ENCODE measurements around the gene BPIFA2.
"Not testable (repeated sequence)": the region's sequence is repeated elsewhere in the genome, so short reads cannot be mapped to it uniquely, and the experiment has no call there.

BPIFA2 gene

DNA sequence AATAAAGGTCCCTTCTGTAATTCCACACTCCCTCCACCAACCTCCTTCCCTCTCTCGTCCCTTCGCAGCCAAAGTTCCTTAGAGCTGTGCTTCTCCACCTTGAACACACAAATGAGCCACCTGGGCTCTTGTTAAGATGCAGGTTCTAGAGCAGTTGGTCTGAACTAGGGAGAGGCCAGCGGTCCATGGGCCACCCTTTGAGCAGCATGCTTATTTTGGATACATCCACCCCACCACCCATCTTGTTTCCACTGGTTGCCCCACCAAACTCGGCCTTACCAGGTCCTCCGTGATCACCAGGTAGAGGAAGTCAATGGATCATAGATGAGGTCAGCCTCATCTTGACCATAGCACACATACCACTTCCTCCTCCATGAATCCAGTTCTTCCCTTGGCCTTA, 7.3 kb upstream of the BPIFA2 start:
- DNase-seq = no peak

DNA sequence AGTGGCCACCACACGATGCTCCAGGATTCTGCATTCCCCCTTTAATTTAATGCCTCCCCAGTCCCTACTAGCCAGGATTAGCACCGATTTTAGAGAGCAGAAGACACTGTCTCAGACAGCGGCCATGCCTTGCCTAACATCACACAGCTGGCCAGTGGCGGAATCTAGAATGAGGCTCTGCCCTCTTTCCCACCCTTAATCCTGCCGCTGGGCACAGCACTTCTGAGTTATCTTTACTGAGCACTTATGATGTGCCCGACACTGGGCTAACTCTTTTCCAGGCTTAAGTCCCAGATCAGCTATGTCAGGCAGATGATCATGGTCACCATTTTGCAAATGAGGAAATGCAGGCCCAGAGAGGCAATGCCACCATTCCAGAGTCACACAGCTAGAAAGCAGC, 5.6 kb upstream of the BPIFA2 start:
- DNase-seq = no peak

GRCh38 chr20:33162753-33163152, 5.2 kb upstream of the BPIFA2 start:
- no peak for DNase-seq

GRCh38 chr20:33163856-33164762, 3.9 kb upstream of the BPIFA2 start:
- no peak for DNase-seq

DNA sequence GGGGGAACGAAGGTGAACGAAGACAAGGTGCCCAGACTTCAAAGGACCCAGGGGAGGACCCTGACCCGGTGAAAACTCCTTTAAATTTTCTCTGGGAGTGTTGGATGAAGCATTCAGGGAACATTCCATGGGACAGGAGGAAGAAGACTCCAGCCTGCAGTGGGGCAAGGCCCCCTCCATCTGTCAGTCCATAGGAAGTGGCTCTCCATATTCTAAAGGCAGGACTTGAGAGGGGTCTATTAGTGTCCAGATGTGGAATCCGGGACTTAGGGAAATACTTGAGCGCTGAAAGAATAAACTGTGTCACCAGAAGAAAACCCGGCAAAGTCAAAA, 3.2 kb upstream of the BPIFA2 start:
- DNase-seq = no peak

- DNase-seq = no peak
These were observed 2.4 kb upstream of the BPIFA2 start for GRCh38 chr20:33165416-33166055.

DNA sequence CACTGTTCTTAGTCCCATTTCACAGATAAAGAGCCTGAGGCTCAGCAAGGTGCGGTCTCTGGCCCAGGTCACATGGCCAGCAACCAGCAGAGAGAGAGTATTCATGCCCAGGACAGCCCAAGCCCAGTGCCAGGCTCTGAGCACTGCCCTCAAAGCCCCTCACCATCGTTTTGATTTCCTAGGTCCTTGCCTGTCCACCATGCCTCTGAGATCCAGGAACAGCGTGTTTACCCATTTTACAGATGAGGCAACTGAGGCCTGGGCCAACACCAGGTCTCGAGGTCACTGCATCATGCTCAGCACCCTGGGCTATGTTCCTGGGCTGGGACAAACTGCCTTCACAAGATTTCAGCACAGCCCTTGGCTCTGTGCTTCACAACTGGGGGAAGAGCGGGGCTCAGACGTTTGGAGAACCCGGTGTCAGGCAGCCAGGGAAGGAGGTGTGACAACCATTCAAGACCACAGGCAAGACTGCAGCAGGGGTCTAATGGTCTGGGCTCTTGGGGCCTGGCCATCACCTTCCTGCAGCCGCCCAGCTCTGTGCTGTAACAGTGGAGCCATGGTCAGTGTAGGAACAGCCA, 1.3 kb upstream of the BPIFA2 start:
- DNase-seq = no peak

DNA sequence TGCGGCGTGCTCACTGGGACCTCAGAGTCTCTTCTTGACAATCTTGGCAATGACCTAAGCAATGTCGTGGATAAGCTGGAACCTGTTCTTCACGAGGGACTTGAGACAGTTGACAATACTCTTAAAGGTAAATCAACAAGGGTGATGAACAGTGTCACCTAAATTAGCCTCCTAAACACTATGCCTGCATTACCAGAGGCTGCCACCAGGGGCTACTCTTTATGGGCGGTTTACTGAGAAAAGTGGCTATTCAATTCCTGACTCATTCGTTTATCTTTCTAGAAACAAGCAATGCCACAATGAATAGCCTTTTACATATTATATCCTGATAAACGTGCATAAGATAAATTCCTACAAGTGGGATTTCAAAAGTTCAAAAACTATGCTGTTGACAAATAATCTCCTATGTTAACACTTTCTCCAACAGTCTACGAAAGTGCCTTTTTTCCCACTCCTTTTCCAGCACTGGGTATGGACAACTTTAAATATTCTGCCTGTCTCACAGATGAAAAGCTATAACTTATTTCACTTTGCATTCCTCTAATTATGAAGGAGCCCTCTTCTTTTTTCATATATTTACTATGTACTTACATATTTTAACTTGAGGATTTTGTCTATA, 1.3 kb downstream of the BPIFA2 start:
- DNase-seq = no peak

- no peak for DNase-seq
These were observed 4.8 kb downstream of the BPIFA2 start for GRCh38 chr20:33172781-33173180.

DNA sequence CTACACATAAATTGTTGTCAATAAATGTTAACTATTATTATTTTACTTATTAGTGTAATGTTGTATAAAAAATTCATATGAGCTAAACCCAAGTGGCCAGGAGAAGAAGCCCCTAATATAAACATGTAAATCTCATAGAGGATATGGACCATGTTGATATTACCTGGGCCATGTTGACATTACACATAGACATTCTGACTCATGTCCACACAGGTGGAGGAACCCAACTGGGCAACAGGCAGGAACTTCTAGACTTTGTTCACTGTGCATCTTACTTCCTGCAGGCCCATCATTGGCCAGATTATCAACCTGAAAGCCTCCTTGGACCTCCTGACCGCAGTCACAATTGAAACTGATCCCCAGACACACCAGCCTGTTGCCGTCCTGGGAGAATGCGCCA, 7.2 kb downstream of the BPIFA2 start:
- DNase-seq = no peak

GRCh38 chr20:33176101-33176500, 8.1 kb downstream of the BPIFA2 start:
- no peak for DNase-seq

DNA sequence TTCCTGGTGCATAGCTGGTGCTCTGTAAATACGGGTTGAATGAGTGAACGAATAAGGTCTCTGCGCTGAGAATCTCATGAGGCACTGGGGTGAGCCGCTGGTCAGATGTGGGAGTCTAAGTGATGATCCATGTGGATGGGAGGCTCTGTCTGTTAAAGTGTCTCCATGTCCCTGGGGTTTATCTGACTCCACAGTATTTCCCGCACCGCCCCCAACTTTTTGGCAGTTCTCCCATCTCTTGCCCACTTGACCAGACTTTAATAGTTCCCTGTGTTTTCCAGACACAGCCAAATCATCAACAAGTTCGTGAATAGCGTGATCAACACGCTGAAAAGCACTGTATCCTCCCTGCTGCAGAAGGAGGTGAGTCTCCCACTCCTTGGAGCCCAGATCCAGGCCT, 9.9 kb downstream of the BPIFA2 start:
- DNase-seq = no peak

DNA sequence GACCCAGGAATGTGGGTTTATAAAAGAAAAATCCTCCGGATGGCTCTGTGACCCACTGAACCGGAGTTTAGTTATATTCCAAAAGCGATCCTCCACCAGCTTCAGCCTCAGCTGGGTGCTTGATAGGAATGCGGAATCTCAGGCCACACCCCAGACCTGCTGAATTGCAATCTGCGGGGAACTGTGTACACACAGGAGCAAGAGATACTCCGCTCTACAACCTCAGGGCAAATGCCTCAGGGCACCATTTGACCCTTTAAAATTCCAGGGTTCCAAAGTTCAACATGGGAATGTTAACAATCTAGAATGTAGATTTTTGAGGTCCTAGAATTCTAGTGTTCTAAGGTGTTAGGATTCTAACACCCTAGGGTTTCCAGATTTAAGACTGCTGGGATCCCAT, 10.8 kb downstream of the BPIFA2 start:
- DNase-seq = no peak

DNA sequence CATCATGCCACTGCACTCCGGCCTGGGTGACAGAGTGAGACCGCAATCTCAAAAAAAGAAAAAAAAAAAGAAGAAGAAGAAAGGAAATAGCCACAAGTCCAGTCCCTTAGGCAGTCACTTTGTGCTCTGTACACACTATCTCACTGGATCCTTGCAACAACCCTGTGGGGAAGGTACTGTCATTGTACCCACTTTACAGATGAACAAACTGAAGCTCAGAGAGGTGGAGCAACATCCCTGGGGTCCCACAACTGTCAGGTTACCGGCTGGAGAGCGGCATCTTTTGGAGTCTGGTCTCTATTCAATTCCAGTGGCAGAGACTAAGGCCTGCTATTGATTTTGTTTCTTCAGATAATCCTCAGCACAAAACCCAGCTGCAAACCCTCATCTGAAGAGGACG, 12.2 kb downstream of the BPIFA2 start:
- DNase-seq = no peak

- DNase-seq = no peak
These were observed 13.6 kb downstream of the BPIFA2 start for GRCh38 chr20:33181482-33182093.

DNA sequence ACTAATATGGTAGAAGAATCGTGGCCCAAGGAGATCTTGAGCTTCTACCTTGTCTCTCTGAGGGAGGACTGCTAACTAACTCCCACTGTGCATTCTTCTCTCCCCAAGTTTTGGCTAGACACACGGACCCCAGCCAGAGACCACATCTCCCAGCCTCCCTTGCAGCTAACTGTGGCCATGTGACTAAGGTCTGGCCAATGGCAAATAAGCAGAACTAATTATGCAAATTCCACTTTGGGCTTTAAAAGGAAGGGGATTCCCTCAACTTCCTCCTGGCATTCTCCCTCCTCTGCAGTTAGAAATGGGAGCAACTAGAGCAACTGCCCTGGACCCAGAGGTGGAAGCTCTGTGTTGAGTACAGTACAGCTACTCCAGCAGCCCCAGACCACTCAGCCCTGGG, 15.4 kb downstream of the BPIFA2 start:
- no peak for DNase-seq

DNA sequence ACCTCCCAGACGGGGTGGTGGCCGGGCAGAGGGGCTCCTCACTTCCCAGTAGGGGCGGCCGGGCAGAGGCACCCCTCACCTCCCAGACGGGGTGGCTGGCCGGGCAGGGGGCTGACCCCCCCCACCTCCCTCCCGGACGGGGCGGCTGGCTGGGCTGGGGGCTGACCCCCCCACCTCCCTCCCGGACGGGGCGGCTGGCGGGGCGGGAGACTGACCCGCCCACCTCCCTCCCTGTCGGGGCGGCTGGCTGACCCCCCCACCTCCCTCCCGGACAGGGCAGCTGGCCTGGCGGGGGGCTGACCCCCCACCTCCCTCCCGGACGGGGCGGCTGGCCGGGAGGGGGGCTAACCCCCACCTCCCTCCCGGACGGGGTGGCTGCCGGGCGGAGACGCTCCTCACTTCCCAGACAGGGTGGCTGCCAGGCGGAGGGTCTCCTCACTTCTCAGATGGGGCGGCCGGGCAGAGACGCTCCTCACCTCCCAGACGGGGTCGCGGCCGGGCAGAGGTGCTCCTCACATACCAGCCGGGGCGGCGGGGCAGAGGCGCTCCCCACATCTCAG, 17.2 kb downstream of the BPIFA2 start:
- not testable (repeated sequence) for DNase-seq

DNA sequence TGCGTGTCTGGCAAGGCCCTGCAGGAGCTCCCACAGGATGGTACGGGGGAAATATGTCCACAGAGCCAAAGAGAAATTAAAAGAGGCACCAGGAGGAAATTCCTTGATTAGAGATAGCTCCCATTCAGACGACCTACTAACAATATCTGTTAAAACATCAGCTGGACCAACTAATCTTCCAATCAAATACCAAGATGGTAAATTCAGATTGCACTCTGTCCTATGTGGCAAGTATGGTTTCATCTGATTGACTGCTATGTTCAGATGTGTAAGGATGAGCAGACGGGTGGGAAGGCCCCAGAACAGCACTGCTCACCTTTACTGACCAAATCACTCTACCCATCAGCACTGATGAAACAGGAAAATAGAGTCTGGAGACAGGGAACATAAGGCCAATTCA, 19.5 kb downstream of the BPIFA2 start:
- no peak for DNase-seq

DNA sequence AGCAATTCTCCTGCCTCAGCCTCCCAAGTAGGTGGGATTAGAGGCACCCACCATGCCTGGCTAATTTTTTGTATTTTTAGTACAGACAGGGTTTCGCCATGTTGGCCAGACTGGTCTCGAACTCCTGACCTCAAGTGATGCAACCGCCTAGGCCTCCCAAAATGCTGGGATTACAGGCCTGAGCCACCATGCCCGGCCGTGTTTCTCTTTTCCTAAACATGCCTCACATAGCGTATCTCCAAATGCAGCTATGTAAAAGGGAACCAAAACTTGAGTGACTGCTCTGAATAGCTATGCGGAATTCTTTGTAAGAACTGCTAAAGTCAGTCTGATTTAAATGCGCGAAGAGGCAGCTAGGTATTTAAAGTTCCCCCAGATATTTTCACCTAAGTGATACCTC, 20.5 kb downstream of the BPIFA2 start:
- DNase-seq = no peak

DNA sequence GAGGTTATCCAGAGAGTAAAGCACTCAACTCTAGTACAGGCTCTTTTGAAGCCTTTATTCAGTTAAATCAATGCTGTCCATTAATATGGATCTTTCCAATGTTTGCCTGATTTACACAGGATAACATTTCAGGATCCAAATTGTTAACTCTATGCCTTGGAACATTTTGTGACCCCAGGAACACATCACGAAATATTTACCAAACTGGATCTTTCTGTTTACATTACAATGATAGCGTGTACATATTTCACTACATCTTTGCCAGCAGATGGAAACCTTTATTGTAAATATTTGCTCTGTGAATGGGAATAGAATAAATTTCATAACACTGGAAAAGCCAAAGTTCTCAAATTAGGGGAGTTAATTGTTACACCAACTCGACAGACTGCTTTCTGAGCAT, 23.5 kb downstream of the BPIFA2 start:
- no peak for DNase-seq

DNA sequence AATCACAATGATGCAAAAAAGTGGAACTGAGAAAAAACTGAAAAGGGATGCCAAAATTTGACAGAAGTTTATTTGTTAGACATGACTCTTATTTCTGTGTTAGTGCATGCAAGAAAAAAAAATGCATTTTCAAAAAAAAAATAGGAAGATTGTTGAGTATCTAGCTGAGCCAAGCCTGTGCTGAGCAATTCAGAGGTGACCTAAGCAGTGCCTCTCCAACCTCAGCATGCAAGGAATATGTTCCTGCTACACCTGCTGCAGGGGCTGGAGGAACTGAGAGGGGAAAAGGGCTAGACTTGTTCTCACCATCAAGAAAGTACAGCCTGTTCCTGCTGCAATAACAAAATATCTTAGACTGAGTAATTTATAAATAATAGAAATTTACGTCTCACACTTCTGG, 24.0 kb downstream of the BPIFA2 start:
- DNase-seq = no peak
